Dendritic cell treated with granulocyte-macrophage colony-stimulating factor and Interleukin-4, amounts not matched to agents 40 ng/mL and 50 ng/mL, for 4 days (primary cell): ENCODE data around the gene KLHL24.
"Not testable (repeated sequence)": the region's sequence is repeated elsewhere in the genome, so short reads cannot be mapped to it uniquely, and the experiment has no call there.

Experiments used
- H3K27ac Mint-ChIP-seq: one replicate; pipeline ENCODE4 v1.8.0; 2022; ENCODE audit warnings: mild to moderate bottlenecking, mixed read lengths
- H3K27me3 Mint-ChIP-seq: one replicate; pipeline ENCODE4 v1.8.0; 2022; ENCODE audit warnings: mild to moderate bottlenecking, mixed read lengths
- H3K36me3 Mint-ChIP-seq: one replicate; pipeline ENCODE4 v1.8.0; 2022; ENCODE audit warnings: low read depth, mixed read lengths
- H3K4me1 Mint-ChIP-seq: one replicate; pipeline ENCODE4 v1.8.0; 2022; ENCODE audit warnings: low read depth, mixed read lengths
- H3K4me3 Mint-ChIP-seq: one replicate; pipeline ENCODE4 v1.8.0; 2022; ENCODE audit warnings: mild to moderate bottlenecking, moderate library complexity, mixed read lengths
- H3K9me3 Mint-ChIP-seq: one replicate; pipeline ENCODE4 v1.8.0; 2022; ENCODE audit warnings: mixed read lengths
- intact Hi-C: fragments of 100-400 bp; cut with micrococcal nuclease; formaldehyde crosslinking; loops from one replicate; pipeline ENCODE4 v1.15.0; 2022

The KLHL24 gene

GRCh38 chr3:183695569-183696364 lies 60.3 kb downstream of the KLHL24 start:
- H3K4me1 Mint-ChIP-seq: peaks cover 20% of the 10 kb centered on the region
- no peaks in the 10 kb centered on the region for H3K9me3 Mint-ChIP-seq
- H3K27ac Mint-ChIP-seq: no peak overlapping the region
- intact Hi-C loops: no loop called here
- peaks cover 4% of the 10 kb centered on the region for H3K27me3 Mint-ChIP-seq
- no peak overlapping the region for H3K4me3 Mint-ChIP-seq
- peaks cover 16% of the 10 kb centered on the region for H3K36me3 Mint-ChIP-seq

- Mint-ChIP-seq H3K4me3 (peak overlapping the region; percentile 66), H3K9me3 (no peaks in the 10 kb centered on the region), H3K27me3 (peaks cover 4% of the 10 kb centered on the region), H3K4me1 (peaks cover 34% of the 10 kb centered on the region), H3K27ac (peak overlapping the region; percentile 85), H3K36me3 (peaks cover 30% of the 10 kb centered on the region)
- intact Hi-C loops: no loop called here
These were observed 61.7 kb downstream of the KLHL24 start for GRCh38 chr3:183697123-183697609.

GRCh38 chr3:183697610-183698317 lies 62.3 kb downstream of the KLHL24 start, which contains the start of gene YEATS2:
TSS of gene YEATS2 (plus strand) at chr3:183697797. CDS start at chr3:183715163, 17,366 bp downstream.
- Mint-ChIP-seq H3K4me3 (peak within 1 kb of the TSS; percentile 79), H3K9me3 (no peaks in the 10 kb centered on the region), H3K27me3 (peaks cover 4% of the 10 kb centered on the region), H3K27ac (peak within 1 kb of the TSS; percentile 85), H3K36me3 (peaks cover 36% of the 10 kb centered on the region), H3K4me1 (peaks cover 38% of the 10 kb centered on the region)
- intact Hi-C loops: loop anchor here (2.0 kb wide), 1 partner anchor 61 kb away; no protein-coding TSS in a partner anchor

DNA sequence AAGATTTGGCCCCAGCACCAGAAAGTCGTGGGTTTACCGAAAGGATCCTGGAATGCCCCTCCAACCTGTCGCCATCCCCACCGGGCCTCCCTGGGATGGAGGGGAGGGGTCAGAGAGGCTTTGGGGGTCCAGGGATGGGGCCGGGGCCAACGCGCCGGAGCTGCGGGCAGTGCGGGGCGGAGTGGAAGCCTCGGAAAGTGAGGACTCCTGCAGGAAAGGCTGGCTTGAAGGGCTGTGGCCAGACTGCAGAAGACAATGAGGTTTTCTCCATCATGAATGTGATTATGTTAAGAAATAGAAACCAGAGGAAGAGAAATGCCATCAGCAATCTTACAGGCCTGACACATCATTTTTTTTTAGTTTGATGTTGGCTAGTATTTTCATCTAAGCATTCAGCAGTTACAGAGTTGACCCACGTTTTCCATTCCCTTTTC lies 62.9 kb downstream of the KLHL24 start:
- intact Hi-C loops: loop anchor here (2.0 kb wide), 1 partner anchor 62 kb away; no protein-coding TSS in a partner anchor
- H3K4me3 Mint-ChIP-seq: peak overlapping the region; percentile 79
- peaks cover 36% of the 10 kb centered on the region for H3K36me3 Mint-ChIP-seq

DNA sequence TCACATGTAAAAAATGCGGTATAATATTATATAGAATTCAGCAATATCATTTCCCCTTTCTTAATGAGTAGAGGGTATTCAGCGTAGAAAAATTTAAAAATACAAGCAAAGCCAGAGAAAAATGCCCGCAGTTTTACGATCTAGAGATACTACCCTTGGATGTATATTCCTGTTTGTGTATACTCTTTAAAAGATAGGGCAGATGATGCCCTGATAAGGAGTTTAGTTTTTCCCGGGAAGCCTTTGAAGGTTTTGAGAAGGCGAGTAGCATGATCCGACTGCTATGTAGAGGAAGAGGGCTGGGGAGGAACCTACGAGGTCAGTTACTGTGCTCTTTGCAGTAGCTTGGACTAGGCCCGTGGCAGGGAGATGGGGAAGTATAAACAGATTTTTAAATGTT lies 63.3 kb downstream of the KLHL24 start:
- Mint-ChIP-seq H3K9me3 (no peaks in the 10 kb centered on the region), H3K4me1 (peaks cover 45% of the 10 kb centered on the region), H3K36me3 (peaks cover 36% of the 10 kb centered on the region), H3K27me3 (peaks cover 4% of the 10 kb centered on the region), H3K4me3 (peak overlapping the region; percentile 79), H3K27ac (peak overlapping the region; percentile 85)
- intact Hi-C loops: loop anchor here (2.0 kb wide), 1 partner anchor 62 kb away; no protein-coding TSS in a partner anchor

More for the DNA sequence above, 62.9 kb downstream of the KLHL24 start:
- Mint-ChIP-seq H3K9me3 (no peaks in the 10 kb centered on the region), H3K27me3 (peaks cover 4% of the 10 kb centered on the region), H3K27ac (peak overlapping the region; percentile 85), H3K4me1 (peaks cover 43% of the 10 kb centered on the region)

- intact Hi-C loops: loop anchor here (2.0 kb wide), 1 partner anchor 63 kb away; no protein-coding TSS in a partner anchor
- Mint-ChIP-seq H3K27ac (peak overlapping the region; percentile 85), H3K36me3 (peaks cover 36% of the 10 kb centered on the region), H3K9me3 (no peaks in the 10 kb centered on the region), H3K4me3 (peak overlapping the region; percentile 79), H3K27me3 (no peaks in the 10 kb centered on the region), H3K4me1 (peaks cover 51% of the 10 kb centered on the region)
These were observed 64.0 kb downstream of the KLHL24 start for GRCh38 chr3:183699238-183699947.

GRCh38 chr3:183701744-183702143 lies 66.3 kb downstream of the KLHL24 start:
- intact Hi-C loops: no loop called here
- peaks cover 49% of the 10 kb centered on the region for H3K36me3 Mint-ChIP-seq
- H3K4me1 Mint-ChIP-seq: peaks cover 52% of the 10 kb centered on the region
- no peaks in the 10 kb centered on the region for H3K27me3 Mint-ChIP-seq
- no peak overlapping the region for H3K27ac Mint-ChIP-seq
- no peak overlapping the region for H3K4me3 Mint-ChIP-seq
- no peaks in the 10 kb centered on the region for H3K9me3 Mint-ChIP-seq

- H3K4me3 Mint-ChIP-seq, H3K27ac Mint-ChIP-seq, H3K27me3 Mint-ChIP-seq, H3K9me3 Mint-ChIP-seq, intact Hi-C loops: not testable (repeated sequence)
- Mint-ChIP-seq H3K4me1 (peaks cover 50% of the 10 kb centered on the region), H3K36me3 (peaks cover 47% of the 10 kb centered on the region)
These were observed 68.5 kb downstream of the KLHL24 start for GRCh38 chr3:183703892-183704291.

DNA sequence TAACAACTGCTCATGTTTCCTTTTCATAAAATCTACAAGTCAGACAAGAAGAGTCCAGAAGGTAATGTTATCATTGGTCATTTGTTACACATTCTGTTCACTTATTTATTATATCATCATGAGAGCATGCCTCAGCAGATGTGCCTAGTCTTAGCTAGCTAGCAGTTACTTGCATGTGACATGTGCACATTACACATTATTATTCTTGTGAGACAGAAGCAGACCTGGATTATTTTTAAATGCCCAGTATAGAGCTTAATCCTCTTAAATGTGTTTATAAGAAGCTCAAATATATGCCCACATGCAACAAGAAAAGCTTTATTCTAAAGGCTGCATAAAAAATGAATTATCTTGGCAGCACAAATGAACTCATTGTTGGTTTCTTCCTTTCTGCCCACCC lies 74.8 kb downstream of the KLHL24 start:
- intact Hi-C loops: no loop called here
- no peaks in the 10 kb centered on the region for H3K4me1 Mint-ChIP-seq
- no peaks in the 10 kb centered on the region for H3K9me3 Mint-ChIP-seq
- H3K36me3 Mint-ChIP-seq: peaks cover 17% of the 10 kb centered on the region
- no peaks in the 10 kb centered on the region for H3K27me3 Mint-ChIP-seq
- H3K4me3 Mint-ChIP-seq: no peak overlapping the region
- no peak overlapping the region for H3K27ac Mint-ChIP-seq

DNA sequence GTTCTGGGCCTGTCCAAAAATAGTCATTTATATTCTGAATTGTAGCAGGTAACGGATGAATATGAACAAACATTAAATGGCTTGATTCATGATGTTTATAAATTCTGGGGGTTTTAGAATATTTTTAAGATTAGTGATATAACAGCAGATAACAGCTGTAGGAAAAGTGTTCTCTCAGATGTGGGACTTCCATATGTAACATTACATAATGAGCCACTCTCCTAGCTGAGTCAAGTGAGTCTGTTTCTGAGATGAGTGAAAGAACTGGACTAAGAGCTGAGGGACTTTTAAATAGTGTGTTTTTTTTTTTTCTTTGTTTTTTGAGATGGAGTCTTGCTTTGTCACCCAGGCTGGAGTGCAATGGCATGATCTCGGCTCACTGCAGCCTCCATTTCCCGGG lies 76.1 kb downstream of the KLHL24 start:
- H3K9me3 Mint-ChIP-seq: no peaks in the 10 kb centered on the region
- no peaks in the 10 kb centered on the region for H3K27me3 Mint-ChIP-seq
- intact Hi-C loops: no loop called here
- H3K4me3 Mint-ChIP-seq: no peak overlapping the region
- H3K36me3 Mint-ChIP-seq: peaks cover 19% of the 10 kb centered on the region
- H3K4me1 Mint-ChIP-seq: no peaks in the 10 kb centered on the region
- no peak overlapping the region for H3K27ac Mint-ChIP-seq

DNA sequence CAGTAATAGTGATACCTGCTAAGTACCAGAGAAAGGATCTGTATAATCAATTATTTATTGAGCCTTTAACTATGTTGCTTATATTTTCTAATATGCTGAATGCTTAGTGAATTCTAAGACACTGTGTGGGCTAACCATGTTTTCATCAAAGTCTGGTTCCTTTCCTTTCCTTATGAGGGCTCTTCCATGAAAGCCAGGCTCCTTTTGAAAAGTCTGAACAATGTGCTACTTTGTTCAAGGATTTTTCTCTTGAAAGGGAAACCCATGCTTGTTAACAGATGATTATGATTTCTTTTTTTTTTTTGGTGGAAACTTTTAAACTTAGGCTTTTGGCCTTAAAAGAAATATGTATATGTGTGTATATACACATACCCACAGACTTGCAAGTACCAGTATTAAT lies 79.2 kb downstream of the KLHL24 start:
- no peak overlapping the region for H3K4me3 Mint-ChIP-seq
- intact Hi-C loops: no loop called here
- H3K27me3 Mint-ChIP-seq: no peaks in the 10 kb centered on the region
- no peaks in the 10 kb centered on the region for H3K4me1 Mint-ChIP-seq
- H3K27ac Mint-ChIP-seq: no peak overlapping the region
- peaks cover 47% of the 10 kb centered on the region for H3K36me3 Mint-ChIP-seq
- no peaks in the 10 kb centered on the region for H3K9me3 Mint-ChIP-seq

GRCh38 chr3:183718012-183718411 lies 82.6 kb downstream of the KLHL24 start:
- intact Hi-C loops: no loop called here
- no peak overlapping the region for H3K27ac Mint-ChIP-seq
- H3K4me3 Mint-ChIP-seq: no peak overlapping the region
- no peaks in the 10 kb centered on the region for H3K27me3 Mint-ChIP-seq
- peaks cover 81% of the 10 kb centered on the region for H3K36me3 Mint-ChIP-seq
- no peaks in the 10 kb centered on the region for H3K4me1 Mint-ChIP-seq
- H3K9me3 Mint-ChIP-seq: no peaks in the 10 kb centered on the region

DNA sequence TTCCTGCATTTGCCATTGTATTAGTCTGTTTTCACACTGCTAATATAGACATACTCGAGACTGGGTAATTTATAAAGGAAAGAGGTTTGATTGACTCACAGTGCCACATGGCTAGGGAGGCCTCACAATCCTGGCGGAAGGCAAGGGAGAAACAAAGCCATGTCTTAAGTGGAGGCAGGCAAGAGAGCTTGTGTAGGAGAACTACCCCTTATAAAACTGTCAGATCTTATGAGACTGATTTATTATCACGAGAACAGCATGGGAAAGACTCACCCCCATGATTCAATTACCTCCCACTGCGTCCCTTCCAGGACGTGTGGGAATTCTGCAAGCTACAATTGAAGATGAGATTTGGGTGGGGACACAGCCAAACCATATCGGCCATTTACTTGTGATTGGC lies 90.0 kb downstream of the KLHL24 start:
- no peaks in the 10 kb centered on the region for H3K9me3 Mint-ChIP-seq
- no peak overlapping the region for H3K27ac Mint-ChIP-seq
- peaks cover 92% of the 10 kb centered on the region for H3K36me3 Mint-ChIP-seq
- intact Hi-C loops: no loop called here
- no peak overlapping the region for H3K4me3 Mint-ChIP-seq
- no peaks in the 10 kb centered on the region for H3K27me3 Mint-ChIP-seq
- H3K4me1 Mint-ChIP-seq: no peaks in the 10 kb centered on the region
